Measurements from ENCODE around the gene PDGFD. TPM values are rescaled to one million over a fixed set of nuclear protein-coding genes. Genes with fewer than 3 reads are reported as not detected.

PDGFD gene
- total RNA-seq, 1 donor = 6.9 TPM

DNA sequence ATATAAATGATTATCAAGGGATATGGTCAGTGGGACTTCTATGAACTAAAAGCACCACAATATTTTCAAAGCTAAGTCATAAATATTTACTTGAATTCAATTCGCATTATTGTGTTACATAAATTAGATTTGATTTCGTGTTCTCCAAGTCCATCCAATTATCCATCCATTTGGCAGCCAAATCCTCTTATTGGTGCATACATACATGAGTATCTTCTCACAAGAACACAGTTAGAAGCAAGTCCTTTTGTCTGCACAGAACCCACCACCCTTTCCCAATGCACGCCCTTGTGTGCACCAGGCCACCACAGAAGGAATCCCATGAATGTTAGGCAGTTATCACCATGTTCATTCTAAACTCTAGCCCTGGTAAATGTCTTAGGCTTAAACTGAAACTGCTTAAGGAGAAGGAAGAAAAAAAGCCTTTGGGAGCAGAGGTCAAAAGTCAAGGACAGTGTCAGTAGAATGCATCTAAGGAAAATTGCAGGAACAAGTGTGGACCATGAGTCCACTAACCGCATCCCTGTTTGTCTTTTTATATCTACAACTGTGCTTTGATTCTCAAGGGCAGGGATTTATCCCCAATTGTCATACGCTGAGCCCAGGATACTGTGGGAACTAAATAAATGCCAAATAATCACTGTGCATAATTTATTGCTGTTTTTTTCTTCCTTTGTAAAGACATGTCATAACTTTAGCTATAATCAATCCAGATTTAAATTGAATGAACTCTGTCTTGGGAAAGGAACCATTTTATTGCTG lies 235.7 kb downstream of the PDGFD start:
- no peak for DNase-seq (ENCODE audit: low read depth)
- no peak overlapping the region for H3K4me3 ChIP-seq (ENCODE audit: low read depth, low read length)
- TF ChIP-seq, protein P1, sequence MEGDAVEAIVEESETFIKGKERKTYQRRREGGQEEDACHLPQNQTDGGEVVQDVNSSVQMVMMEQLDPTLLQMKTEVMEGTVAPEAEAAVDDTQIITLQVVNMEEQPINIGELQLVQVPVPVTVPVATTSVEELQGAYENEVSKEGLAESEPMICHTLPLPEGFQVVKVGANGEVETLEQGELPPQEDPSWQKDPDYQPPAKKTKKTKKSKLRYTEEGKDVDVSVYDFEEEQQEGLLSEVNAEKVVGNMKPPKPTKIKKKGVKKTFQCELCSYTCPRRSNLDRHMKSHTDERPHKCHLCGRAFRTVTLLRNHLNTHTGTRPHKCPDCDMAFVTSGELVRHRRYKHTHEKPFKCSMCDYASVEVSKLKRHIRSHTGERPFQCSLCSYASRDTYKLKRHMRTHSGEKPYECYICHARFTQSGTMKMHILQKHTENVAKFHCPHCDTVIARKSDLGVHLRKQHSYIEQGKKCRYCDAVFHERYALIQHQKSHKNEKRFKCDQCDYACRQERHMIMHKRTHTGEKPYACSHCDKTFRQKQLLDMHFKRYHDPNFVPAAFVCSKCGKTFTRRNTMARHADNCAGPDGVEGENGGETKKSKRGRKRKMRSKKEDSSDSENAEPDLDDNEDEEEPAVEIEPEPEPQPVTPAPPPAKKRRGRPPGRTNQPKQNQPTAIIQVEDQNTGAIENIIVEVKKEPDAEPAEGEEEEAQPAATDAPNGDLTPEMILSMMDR (IDR thresholded peaks at IDR 0.05; ENCODE audit: insufficient read depth, low read depth, low read length) = no peak

DNA sequence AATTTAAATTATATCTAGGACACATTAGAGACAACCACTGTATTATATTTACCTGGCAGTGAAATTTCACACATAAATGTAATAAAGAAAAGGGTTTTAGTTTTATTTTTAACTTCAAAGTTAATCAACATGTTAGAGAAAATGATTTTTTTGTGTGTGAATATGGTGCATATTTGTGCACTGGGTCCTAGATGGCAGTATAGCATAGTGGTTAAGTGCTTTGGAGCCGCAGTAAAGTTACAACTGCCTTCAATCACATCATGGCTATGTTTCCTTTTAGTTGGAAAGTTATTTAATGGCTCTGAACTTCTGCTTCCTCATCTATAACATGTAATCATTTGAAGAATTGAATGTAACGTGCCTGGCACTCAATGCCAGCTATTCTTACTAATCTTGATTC lies 236.4 kb downstream of the PDGFD start:
- peak; percentile 36 for DNase-seq (ENCODE audit: low read depth)
- H3K4me3 ChIP-seq (ENCODE audit: low read depth, low read length) = no peak overlapping the region
- TF ChIP-seq, protein P1 (IDR thresholded peaks at IDR 0.05; ENCODE audit: insufficient read depth, low read depth, low read length) = peak; percentile 50

GRCh38 chr11:103926990-103927389 lies 237.0 kb downstream of the PDGFD start:
- TF ChIP-seq, protein P1 (IDR thresholded peaks at IDR 0.05; ENCODE audit: insufficient read depth, low read depth, low read length) = no peak
- no peak for DNase-seq (ENCODE audit: low read depth)
- no peak overlapping the region for H3K4me3 ChIP-seq (ENCODE audit: low read depth, low read length)

DNA sequence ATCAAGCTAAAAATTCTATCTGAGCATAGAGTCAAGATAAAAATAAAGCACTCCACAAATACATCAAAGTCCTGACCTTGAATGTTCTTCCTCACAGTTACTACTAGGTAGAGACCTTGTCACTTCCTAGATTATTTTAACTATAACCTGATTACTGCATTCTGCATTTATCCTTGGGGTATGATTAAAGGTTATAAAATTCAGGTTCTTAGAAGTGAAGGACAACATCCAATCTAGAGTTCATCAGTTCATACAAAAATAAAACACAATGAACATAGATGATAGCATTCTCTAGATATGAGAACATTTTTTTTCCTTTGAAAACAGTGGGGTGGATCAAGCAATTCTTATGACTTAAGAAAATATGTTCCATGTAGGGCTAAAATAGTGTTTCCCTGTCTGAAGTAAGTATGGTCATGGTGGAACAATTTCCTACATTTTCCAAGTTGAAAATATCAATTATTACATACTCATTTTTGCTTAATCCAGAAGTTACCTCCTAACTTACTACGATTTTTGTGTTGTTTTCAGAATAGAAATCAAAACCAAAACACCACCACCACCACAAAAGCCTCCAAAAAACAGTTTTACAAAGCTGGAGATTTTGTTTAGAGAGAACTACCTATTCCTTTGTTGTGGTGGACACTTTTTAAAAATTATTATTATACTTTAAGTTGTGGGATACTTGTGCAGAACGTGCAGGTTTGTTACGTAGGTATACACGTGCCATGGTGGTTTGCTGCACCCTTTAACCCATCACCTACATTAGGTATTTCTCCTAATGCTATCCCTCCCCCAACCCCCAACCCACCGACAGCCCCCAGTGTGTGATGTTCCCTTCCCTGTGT lies 239.6 kb downstream of the PDGFD start:
- H3K4me3 ChIP-seq (ENCODE audit: low read depth, low read length) = no peak overlapping the region
- TF ChIP-seq, protein P1 (IDR thresholded peaks at IDR 0.05; ENCODE audit: insufficient read depth, low read depth, low read length) = no peak
- DNase-seq (ENCODE audit: low read depth) = no peak

DNA sequence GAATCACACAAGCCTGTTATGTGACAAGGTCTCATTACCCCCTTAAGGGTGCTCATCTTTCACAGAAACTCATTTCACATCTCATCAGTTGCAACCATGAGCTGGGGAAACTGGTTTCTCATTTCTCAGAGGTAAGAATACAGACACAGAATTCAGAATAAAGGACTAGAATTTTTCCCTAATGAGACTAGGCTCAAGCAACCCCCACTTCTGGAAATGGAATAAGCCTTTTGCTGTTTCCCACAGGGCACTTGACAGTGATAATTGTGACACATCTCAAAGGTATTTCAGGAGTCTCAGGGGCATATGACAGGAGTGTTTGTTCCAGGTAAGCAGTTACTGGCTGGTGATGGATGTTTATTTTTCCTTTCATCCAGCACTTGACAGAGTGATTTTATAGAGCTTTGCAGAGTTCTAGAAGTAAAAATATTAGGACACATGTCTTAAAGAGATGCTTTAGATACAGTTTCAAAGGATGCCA lies 240.5 kb downstream of the PDGFD start:
- no peak for DNase-seq (ENCODE audit: low read depth)
- TF ChIP-seq, protein P1 (IDR thresholded peaks at IDR 0.05; ENCODE audit: insufficient read depth, low read depth, low read length) = no peak
- H3K4me3 ChIP-seq (ENCODE audit: low read depth, low read length) = no peak overlapping the region

DNA sequence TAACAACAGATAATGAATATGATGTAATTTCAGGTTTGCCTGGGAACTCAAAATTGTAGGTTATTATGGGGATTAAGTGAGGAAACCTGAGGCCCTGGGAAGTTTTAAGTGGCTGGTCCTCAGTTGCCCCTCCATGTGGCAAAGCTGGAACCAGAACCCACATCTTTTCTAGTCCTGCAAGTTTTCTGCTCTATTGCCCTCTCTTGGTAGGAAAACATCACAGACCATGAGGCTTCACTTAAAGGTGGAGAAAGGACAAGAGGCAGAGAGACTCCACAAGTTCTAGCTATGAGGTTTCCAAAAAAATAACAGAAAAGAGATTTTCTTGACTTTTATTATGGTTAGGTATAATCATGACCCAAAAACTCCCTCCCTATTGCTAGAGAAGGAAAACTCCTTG lies 243.0 kb downstream of the PDGFD start:
- no peak for DNase-seq (ENCODE audit: low read depth)
- TF ChIP-seq, protein P1 (IDR thresholded peaks at IDR 0.05; ENCODE audit: insufficient read depth, low read depth, low read length) = no peak
- H3K4me3 ChIP-seq (ENCODE audit: low read depth, low read length) = no peak overlapping the region
